A673 (cell line): ENCODE results near the gene CTNS.

Source experiments
- EZH2 ChIP-seq: fragments of 200-600 bp; sonication (generic); IDR thresholded peaks from 2 replicates; pipeline ENCODE4 v1.6.1; 2017; ENCODE audit warnings: borderline replicate concordance, low read depth, mild to moderate bottlenecking, mixed read lengths, antibody characterized with exemption, low read length; ENCODE audit not compliant: poor library complexity, severe bottlenecking
- TF ChIP-seq, protein P1 (sequence below): fragments of 300-800, 200-600 bp; sonication (generic); conservative IDR thresholded peaks from 2 replicates; pipeline ENCODE4 v1.5.1; 2017; ENCODE audit warnings: low read depth, mild to moderate bottlenecking, antibody characterized with exemption, low read length, moderate library complexity, mixed read lengths

DNA sequence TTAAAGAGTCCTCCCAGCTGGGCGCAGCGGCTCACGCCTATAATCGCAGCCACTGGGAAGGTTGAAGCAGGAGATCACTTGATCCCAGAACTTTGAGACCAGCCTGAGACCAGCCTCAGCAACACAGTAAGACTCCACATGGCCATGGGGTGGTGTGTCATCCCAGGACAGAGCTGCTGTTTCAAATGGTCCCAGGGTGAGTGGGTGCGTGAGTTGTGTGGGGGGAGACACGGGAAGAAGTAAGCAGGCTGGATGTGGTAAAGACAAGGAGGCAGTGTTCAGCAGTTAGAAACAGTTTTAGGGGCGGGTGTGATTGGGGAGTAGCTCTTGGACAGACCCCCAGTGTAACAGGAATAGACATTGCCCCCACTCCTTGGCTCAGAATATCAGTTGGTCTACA, 4.3 kb upstream of the CTNS start:
- TF ChIP-seq, protein P1, sequence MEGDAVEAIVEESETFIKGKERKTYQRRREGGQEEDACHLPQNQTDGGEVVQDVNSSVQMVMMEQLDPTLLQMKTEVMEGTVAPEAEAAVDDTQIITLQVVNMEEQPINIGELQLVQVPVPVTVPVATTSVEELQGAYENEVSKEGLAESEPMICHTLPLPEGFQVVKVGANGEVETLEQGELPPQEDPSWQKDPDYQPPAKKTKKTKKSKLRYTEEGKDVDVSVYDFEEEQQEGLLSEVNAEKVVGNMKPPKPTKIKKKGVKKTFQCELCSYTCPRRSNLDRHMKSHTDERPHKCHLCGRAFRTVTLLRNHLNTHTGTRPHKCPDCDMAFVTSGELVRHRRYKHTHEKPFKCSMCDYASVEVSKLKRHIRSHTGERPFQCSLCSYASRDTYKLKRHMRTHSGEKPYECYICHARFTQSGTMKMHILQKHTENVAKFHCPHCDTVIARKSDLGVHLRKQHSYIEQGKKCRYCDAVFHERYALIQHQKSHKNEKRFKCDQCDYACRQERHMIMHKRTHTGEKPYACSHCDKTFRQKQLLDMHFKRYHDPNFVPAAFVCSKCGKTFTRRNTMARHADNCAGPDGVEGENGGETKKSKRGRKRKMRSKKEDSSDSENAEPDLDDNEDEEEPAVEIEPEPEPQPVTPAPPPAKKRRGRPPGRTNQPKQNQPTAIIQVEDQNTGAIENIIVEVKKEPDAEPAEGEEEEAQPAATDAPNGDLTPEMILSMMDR: no peak
- TF ChIP-seq EZH2: no peak
